Osteocyte (in vitro differentiated cells): ENCODE measurements around the gene ZYG11B. TPM values are rescaled to one million over a fixed set of nuclear protein-coding genes. Genes with fewer than 3 reads are reported as not detected.
"Not testable (repeated sequence)": the region's sequence is repeated elsewhere in the genome, so short reads cannot be mapped to it uniquely, and the experiment has no call there.

Experiments used
- DNase-seq: peaks from one replicate; pipeline ENCODE4 v3.0.0; 2021; ENCODE audit warnings: mixed read lengths; ENCODE audit not compliant: unreplicated experiment; ENCODE audit errors: extremely low spot score
- H3K27ac Mint-ChIP-seq: one replicate; pipeline ENCODE4 v1.8.0; 2021; ENCODE audit warnings: mild to moderate bottlenecking, mixed read lengths; ENCODE audit not compliant: unreplicated experiment
- H3K27me3 Mint-ChIP-seq: one replicate; pipeline ENCODE4 v1.8.0; 2021; ENCODE audit warnings: mixed read lengths; ENCODE audit not compliant: unreplicated experiment
- H3K36me3 Mint-ChIP-seq: one replicate; pipeline ENCODE4 v1.8.0; 2021; ENCODE audit warnings: mixed read lengths; ENCODE audit not compliant: unreplicated experiment
- H3K4me1 Mint-ChIP-seq: one replicate; pipeline ENCODE4 v1.8.0; 2021; ENCODE audit warnings: mixed read lengths; ENCODE audit not compliant: unreplicated experiment
- H3K4me3 Mint-ChIP-seq: one replicate; pipeline ENCODE4 v1.8.0; 2021; ENCODE audit warnings: mild to moderate bottlenecking, moderate library complexity, mixed read lengths; ENCODE audit not compliant: unreplicated experiment
- H3K9me3 Mint-ChIP-seq: one replicate; pipeline ENCODE4 v1.8.0; 2021; ENCODE audit warnings: mixed read lengths; ENCODE audit not compliant: unreplicated experiment
- total RNA-seq: library from RNA; stranded (reverse); gene quantifications from 2 replicates; pipeline ENCODE4 v1.2.1, GENCODE V29; 2021
- TF ChIP-seq, protein P1 (sequence below): fragments of 200-600 bp; sonication (generic); IDR thresholded peaks from 2 replicates; pipeline ENCODE4 v1.5.0; 2021; ENCODE audit warnings: antibody characterized with exemption, mild to moderate bottlenecking, moderate library complexity

The ZYG11B gene
- total RNA-seq, 1 donor from 2014 or later, result 34.3 TPM

DNA sequence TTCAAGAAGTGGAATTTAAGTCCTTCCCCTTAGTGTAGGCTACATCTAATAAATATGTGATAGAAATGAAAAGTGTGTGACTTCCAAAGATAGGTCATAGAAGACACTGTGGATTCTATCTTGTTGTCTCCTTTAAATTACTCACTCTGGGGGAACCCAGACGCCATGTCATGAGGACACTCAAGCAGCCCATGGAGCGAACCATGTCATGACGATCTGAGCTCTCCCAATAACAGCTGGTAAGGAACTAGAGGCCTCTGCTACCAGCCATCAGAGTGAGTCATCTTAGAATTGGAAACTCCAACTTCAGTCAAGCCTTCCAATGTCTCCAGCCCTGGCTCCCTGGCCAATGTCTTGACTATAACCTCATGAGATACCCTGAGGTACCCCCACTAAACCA is 34.4 kb upstream of the ZYG11B start:
- Mint-ChIP-seq H3K9me3 (no peaks in the 10 kb centered on the region), H3K27ac (no peak overlapping the region), H3K4me1 (peaks cover 4% of the 10 kb centered on the region), H3K4me3 (no peak overlapping the region), H3K36me3 (peaks cover 25% of the 10 kb centered on the region), H3K27me3 (no peaks in the 10 kb centered on the region)
- TF ChIP-seq, protein P1, sequence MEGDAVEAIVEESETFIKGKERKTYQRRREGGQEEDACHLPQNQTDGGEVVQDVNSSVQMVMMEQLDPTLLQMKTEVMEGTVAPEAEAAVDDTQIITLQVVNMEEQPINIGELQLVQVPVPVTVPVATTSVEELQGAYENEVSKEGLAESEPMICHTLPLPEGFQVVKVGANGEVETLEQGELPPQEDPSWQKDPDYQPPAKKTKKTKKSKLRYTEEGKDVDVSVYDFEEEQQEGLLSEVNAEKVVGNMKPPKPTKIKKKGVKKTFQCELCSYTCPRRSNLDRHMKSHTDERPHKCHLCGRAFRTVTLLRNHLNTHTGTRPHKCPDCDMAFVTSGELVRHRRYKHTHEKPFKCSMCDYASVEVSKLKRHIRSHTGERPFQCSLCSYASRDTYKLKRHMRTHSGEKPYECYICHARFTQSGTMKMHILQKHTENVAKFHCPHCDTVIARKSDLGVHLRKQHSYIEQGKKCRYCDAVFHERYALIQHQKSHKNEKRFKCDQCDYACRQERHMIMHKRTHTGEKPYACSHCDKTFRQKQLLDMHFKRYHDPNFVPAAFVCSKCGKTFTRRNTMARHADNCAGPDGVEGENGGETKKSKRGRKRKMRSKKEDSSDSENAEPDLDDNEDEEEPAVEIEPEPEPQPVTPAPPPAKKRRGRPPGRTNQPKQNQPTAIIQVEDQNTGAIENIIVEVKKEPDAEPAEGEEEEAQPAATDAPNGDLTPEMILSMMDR, result no peak
- no peak for DNase-seq

DNA sequence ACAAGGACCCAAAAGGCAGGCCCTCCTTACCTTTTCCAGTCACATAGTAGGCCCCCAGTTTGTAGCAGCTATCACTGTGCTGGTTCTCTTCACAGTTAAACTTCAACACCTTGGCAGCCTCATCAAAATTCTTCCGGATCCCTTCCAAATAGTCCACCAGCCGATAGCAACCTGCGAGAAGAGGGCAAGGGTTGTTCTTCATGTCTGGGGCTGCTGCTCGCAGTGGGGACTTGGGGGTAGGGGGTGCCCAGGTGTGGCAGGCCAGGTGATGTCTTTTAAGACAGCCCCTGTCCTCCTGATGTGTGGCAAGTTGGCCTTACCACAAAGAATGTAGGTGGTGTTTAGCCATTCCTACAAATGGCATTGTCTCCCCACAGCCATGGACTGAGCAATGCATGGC is 33.6 kb upstream of the ZYG11B start:
- H3K36me3 Mint-ChIP-seq, result peaks cover 19% of the 10 kb centered on the region
- TF ChIP-seq, protein P1, result no peak
- H3K4me3 Mint-ChIP-seq, result no peak overlapping the region
- no peak overlapping the region for H3K27ac Mint-ChIP-seq
- no peak for DNase-seq
- H3K9me3 Mint-ChIP-seq, result no peaks in the 10 kb centered on the region
- peaks cover 11% of the 10 kb centered on the region for H3K4me1 Mint-ChIP-seq
- H3K27me3 Mint-ChIP-seq, result no peaks in the 10 kb centered on the region

DNA sequence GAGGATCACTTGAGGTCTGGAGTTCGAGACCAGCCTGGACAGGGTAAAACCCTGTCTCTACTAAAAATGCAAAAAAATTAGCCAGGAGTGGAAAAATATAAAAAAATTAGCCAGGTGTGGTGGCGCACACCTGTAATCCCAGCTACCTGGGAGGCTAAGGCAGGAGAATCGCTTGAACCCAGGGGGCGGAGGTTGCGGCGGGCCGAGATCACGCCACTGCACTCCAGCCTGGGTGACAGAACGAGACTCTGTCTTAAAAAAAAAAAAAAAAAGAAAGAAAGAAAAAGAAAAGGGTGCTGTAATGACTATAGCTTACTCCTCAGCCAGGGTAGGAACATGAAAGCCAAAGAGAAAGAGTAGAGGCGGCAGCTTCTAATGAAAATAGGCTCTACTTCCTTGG is 32.9 kb upstream of the ZYG11B start:
- DNase-seq, H3K4me3 Mint-ChIP-seq, H3K27me3 Mint-ChIP-seq, H3K9me3 Mint-ChIP-seq, H3K27ac Mint-ChIP-seq: not testable (repeated sequence)
- Mint-ChIP-seq H3K36me3 (peaks cover 19% of the 10 kb centered on the region), H3K4me1 (peaks cover 16% of the 10 kb centered on the region)

DNA sequence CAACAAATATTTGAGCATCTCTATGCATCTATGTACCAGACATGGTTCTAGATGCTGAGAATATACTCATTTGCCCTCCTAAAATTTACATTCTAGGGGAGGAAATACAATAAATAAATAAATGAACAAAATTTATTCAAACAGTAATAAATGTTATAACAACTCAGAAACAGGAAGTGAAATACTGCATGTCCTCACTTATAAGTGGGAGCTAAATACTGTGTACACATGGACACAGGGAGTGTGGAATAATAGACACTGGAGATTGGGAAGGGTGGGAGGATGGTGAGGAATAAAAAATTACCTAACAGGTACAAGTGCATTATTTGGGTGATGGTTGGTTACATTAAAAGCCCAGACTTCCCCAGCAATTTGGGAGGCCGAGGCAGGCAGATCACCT is 32.4 kb upstream of the ZYG11B start:
- peaks cover 21% of the 10 kb centered on the region for H3K4me1 Mint-ChIP-seq
- H3K4me3 Mint-ChIP-seq, result no peak overlapping the region
- H3K36me3 Mint-ChIP-seq, result peaks cover 19% of the 10 kb centered on the region
- no peak overlapping the region for H3K27ac Mint-ChIP-seq
- TF ChIP-seq, protein P1, result no peak
- H3K27me3 Mint-ChIP-seq, result no peaks in the 10 kb centered on the region
- no peaks in the 10 kb centered on the region for H3K9me3 Mint-ChIP-seq
- DNase-seq, result no peak

DNA sequence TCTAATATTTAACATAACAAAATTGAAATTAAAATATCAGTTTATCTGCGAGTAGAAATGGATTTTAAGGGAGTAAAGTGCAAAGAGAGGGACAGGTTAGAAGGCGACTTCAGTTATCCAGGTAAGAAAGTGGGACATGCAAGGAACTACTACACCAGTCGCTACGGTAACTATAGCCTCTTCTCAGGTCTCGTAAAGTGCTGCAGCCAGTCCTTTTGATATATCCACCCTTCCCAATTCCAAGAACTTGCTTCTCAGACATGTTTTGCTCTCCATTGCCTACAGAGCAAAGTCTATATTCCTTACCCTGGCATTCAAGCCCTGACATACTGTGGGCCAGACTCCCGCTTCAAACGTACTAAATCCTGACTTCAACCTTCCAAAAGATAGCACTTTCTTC is 30.6 kb upstream of the ZYG11B start:
- TF ChIP-seq, protein P1, result no peak
- peaks cover 22% of the 10 kb centered on the region for H3K4me1 Mint-ChIP-seq
- no peaks in the 10 kb centered on the region for H3K27me3 Mint-ChIP-seq
- no peak for DNase-seq
- H3K36me3 Mint-ChIP-seq, result peaks cover 16% of the 10 kb centered on the region
- H3K9me3 Mint-ChIP-seq, result no peaks in the 10 kb centered on the region
- H3K27ac Mint-ChIP-seq, result peak overlapping the region; percentile 27
- H3K4me3 Mint-ChIP-seq, result peak overlapping the region; percentile 36
